HG02678 (cell line): ENCODE measurements around the gene SH3TC2.

Source experiments
- ATAC-seq: cut with Tn5 transposase; IDR thresholded peaks from one replicate; pipeline ENCODE4 v1.9.1; 2021; ENCODE audit warnings: mild to moderate bottlenecking, moderate library complexity; ENCODE audit not compliant: unreplicated experiment

The SH3TC2 gene

DNA sequence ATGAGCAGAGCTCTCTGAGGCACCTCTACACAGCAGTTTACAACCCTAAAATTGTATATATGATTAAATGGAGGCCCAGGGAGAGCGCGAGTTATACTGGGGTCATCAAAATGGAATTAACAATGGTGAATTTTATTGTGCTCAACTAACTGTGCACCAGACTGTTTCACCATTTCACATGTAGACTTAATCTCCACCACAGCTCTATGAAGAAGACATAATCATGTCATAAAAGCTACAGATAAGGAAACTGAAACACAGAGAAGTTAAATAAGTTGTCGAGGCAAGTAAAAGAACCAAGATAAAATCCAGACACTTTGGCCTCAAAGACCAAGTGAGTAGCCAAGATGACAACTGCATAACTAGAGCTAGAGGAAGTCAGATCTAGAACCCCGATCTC lies 1.5 kb downstream of the SH3TC2 start:
- ATAC-seq, result no peak

DNA sequence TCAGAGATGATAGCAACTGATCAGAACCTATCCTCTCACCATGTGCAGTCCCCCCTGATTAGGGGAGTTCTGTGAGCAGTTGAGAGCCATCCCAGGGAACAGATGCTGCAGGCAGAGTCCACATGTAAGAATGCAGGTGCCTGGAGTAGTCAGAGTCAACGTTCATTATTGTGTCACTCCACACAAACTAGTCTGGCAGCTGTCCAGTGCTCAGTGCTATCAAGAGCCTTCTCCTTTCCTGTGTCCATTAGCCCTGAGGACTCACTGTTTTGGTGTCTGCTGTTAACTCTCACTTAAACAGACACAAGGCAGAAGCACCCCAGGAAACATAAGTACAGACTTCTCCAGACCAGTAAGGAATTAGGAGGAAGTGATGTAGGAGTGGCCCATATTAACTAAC lies 2.5 kb downstream of the SH3TC2 start:
- ATAC-seq, result no peak

DNA sequence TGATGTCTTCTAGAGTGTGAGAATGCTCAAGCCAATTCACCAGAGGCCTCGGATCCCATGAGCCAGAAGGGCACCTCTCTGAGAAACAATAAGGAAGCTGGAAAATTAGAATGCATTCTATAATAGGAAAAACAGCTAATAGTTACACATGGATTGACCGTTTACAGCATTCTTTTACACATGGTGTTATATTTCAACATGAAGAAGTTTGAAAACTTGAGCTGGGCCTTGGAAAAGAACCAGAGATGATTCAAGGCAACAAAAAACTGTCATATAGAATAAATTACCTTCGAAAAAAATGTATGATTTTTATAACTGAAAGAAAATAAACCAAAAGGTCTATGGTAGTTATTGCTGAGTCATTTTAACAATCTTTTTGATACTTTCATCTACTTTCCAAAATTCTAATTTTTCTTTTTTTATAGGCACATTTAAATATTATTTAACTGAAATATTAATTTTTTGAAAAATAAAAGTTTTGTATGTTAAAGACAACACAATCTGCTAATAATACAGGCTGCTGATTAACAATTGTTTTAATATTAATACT lies 6.2 kb downstream of the SH3TC2 start:
- no peak for ATAC-seq

DNA sequence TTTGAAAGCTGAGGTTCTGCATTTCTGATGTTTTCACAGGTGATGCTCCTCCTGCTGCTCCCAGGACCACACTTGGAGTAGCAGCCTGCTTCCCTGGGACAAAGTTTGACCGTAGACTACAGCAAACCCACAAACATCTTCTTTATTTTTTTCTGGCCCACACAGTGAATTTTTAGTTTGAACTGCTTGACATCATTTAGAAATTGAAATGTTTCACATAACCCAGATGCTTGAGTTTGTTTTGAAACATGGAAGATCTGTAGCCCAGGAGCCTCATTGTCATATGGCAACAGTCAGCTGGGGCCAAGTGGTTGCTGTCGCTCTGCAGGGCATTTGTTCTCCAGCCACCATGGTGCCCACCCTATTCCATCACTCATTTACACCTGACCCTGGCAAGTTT lies 8.4 kb downstream of the SH3TC2 start:
- ATAC-seq, result no peak

DNA sequence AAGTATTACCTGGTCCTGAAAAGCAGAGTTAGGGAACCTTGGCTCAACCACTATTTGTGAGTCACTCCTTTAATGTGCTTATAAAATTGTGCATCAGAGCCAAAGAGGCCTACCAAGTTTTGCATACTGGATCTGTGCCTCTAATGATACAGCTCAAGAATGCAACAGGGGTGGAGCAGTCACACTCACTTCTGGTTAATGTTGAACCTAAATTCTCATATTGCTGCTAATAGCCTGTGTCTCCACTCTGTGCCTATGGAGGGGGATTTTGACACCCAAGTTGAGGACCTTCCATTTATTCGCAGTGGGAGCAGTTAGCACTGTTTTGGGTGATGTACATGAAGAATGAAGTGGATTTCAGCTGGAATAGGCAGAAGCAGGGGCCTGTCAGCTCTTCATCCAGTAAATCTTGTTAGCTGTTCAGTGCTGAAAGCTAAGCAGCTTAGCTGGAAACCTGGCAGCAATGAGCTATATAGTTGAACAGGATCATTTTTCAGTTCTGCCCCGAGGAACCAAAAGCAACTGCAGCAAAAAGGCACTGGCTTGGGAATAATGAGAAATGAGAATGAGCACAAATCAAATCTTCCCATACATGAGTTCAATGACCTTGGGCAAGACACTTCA lies 9.7 kb downstream of the SH3TC2 start:
- no peak for ATAC-seq

DNA sequence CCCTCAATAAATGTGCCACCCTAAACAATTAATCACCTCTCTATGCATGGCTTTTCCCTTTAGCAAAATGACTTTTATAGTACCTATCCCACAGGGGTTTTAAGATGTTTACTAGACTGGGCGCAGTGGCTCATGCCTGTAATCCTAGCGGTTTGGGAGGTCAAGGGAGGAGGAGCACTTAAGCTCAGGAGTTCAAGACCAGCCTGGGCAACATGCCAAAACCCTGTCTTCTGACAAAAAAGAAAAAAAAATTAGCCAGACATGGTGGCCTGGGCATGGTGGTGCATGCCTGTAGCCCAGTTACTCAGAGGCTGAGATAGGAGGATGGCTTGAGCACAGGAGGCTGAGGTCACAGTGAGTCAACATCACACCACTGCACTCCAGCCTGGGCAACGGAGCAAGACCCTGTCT lies 13.5 kb downstream of the SH3TC2 start:
- no peak for ATAC-seq

DNA sequence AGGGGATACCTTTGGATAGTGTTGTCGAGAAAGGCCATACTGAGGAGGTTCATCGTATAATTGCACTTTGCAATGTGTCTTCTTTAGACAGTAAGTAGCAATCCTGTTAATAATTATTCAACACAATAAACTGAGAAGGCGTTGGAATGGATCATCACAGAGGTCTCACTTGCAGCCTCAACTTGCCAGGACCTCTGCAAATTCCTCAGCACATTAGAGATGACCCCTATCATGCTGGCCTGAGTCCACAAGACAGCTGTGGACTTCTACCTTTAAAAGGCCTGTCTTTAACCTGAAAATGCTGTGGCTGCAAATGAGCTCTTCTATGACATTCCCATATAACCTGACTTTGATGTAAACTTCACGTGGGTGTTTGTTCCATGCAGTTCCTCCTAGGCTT lies 14.1 kb downstream of the SH3TC2 start:
- no peak for ATAC-seq

DNA sequence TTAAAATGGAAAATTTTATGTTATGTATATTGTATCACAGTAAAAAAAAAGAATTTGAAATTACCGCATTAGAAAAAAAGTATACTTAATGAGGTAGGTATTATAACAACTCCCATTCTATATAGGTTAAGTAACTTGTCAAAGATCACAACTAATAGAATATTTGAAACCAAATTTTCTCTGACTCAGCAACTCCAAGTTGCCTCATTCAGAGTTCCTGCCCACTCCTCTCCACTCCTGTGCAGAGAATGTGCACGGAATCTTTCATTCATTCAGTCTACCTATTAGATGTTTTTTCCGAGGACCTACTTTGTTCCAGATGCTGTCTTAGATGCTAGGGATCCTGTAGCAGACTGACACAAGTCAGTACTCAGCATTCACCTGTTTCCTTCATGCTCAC lies 15.4 kb downstream of the SH3TC2 start:
- ATAC-seq, result no peak

DNA sequence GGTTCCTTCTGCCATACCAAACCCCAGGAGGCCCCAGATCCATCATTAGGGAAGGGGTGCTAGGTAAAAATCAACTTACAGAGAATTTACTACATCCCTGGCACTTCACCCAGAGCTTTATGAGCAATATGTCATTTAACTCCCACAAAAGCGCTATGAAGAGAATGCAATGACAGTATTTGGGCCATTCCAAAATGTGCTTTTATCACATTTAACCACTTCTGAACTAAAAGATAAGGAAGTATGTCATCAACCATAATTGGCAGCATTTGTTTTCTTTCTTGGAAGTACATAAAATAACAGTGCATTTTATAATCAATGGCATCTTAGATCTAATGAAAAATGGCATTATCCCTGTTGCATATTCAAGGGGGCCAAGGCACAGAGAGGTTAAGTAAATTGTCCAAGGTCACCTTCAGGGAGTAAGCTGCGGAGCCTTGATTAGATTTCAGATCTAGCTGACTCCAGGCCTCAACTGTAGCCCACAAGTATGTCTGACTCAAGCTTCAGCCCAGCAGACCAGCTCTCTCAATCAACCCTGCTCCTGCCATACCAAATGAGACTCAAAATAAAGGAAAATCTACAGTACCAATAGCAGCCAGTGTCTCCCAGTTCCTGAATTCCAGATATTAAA lies 16.5 kb downstream of the SH3TC2 start:
- no peak for ATAC-seq

DNA sequence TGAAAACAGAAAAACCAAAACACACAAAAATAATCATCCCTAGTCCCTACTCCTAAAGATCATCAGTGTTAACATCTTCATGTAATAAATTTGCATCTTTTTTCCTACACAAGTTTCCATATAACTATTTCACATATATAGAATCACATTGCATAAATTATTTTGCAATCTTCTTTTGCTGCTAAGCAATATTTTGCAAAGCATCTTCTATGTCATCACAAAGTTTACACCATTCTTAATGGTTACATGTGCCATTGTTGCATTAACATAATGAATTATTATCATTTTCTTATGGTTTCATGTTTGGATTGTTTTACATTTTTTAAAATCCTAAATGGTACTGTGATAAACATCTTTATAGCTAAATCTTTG lies 17.8 kb downstream of the SH3TC2 start:
- ATAC-seq, result no peak

DNA sequence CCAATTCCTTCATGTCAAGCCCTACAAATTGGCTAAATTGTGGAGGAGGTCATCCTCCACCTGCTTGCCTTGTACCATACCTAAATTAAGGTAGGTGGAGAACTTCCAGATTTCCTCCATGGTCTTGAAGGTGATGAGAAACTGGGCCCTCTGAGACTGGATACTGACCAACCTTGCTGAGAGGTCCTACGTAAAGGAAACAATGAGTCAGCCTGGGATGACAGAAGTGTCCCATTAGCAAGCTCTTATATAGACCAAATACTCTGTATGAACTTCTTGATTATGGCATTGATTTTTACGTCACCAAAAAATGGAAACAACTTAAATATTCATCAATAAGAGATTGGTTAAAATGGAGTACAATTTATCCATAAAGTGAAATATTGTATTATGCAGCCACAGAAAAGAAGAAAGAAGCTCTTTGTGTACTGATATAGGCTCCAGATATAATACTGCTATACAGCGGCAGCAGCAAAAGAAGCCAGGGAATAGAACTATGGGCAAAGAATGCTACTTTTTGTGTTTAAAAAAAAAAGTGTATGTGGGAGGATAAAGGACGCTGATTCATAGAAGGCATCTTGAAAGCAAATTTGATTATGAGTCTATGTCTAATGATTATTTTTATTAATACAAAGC lies 18.3 kb downstream of the SH3TC2 start:
- no peak for ATAC-seq

DNA sequence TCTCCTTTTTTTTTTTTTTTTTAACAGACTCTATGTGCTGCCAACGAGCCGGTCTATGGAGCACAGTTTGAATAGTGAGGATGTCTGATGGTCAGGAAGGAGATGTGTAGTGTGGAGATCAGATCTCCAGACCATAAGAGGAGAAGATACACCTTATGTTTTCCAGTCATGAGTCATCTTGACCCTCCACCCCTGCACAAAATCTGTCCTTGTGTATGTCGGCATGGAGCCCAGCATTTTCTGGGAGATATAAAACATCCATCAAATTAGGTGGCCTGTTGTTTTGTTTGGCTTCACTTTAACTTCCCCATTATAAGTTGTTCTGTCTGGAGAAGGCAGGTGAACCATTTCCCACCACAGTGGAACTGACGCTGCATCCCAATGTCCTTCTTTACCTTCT lies 19.2 kb downstream of the SH3TC2 start:
- ATAC-seq, result no peak

DNA sequence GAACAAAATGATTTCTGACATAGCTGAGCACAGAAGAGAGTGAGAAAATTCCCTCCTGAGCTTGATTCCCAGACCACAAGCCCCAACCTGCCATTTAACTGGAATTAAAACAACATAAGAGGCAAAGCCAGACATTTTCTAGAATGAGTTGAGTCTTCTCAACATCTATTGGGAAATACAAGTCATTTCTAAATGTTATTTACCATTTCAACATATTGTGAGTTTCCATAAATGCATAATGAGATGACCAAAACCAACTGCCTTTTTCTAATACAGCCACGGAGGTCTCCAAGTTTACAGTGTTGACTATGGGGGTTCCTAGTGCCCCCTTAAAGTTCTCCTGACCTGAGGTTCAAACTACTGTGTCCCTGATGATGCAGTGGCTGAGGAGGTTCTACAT lies 20.0 kb downstream of the SH3TC2 start:
- ATAC-seq, result no peak

DNA sequence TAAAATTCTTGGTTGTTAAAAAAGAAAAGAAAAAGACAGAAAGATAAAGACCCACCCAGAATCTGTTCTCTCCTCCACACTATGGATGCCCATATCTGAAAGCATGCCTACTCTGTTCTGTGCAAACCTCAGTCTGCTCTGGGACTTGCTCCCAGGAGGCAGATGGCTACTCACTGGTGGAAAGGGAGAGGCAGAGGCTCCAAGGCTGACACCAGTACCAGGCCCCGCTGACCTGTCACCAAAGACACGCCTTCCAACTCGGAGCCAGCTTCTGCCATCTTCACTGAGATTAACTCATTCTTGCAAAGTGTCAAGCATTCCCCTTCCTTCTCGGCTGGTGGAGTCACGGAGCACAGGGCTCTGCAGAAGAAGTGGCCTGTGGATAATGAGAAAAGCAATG lies 21.6 kb downstream of the SH3TC2 start:
- ATAC-seq, result no peak

DNA sequence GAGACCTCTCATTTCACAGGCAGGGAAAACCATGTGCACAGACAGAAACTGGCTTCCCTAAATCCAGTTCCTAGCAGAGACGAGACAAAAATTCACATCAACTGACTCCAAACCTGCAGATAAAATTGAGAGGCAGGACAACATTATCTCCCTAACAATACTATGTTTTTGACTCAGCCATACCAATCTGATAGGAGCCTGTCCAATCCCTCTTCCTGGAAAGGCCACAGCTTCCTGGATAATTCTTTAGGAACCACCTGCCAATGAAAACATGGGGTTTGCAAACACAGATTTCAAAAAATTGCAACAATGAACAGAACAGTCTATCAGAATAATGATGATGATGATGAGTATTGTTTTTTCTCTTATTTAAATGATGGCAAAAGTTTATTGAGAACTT lies 22.4 kb downstream of the SH3TC2 start:
- no peak for ATAC-seq

DNA sequence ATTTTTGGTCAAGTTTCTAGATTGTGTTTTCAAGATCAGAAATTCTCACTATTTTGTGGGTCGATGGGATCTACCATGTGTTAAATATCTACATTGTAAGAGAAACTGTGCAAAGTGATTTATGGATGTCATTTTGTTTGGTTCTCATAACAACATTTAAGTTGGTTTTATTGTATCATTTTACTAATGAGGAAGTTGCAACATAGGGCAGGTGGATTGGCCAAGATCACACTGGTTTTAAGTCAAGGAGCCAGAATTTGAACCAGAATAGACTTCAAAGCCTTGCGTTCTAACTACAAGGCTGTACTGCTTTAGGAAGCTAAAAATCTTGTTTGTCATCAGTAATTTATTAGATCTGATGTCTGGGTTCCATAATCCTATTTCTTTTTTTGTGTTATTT lies 23.4 kb downstream of the SH3TC2 start:
- no peak for ATAC-seq

DNA sequence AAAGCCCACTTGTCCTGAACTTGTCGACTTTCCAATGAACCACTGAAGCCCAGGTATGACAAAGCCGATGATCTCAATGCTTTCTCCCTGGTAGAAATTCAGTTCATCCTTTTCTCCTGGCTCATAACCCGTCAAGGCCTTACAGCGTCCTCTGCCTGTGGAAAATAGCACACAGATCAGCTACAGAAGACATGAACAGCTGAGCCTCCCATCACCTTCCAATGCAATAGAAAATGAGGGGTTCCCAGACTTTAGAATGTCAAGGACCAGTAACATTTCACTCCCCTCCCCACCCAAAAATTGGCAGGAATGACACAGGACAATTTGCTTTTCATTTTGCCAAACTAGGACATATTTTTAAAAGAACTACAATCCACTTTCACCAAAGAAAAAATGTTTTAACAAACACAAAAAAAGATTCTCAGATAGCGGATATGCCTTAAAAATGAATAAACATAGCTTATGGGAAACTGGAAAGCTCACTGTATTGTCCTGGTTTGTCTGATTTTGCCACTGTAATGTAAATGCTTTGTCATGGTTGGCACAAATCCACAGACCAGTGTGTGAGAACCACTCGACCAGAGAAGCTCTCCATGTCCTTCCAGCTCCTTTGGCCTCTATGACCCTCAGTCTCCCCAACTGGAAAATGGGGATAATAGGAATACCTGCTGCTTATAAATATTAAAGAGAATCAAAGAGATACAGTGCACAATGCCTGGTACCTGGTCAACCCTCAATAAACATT lies 24.4 kb downstream of the SH3TC2 start:
- ATAC-seq, result no peak

DNA sequence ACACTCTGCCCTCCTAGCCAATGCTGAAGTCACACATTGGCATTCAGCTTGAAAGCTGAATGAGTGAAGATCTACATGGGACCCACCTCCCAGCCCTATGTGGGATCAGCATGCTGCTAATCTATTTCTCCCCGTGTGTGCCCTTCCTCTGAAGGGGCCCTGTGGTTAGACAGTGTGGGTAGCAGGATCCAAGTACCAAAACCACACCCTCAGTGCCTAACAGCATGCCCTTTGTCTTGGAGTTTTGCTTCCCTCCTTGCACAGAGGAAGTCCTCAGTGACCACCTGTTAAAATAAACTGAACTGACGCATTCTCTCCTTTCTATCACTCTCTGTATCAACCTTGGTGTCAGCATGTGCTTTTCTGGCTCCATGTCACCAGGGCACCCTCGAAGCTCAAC lies 25.0 kb downstream of the SH3TC2 start:
- no peak for ATAC-seq

DNA sequence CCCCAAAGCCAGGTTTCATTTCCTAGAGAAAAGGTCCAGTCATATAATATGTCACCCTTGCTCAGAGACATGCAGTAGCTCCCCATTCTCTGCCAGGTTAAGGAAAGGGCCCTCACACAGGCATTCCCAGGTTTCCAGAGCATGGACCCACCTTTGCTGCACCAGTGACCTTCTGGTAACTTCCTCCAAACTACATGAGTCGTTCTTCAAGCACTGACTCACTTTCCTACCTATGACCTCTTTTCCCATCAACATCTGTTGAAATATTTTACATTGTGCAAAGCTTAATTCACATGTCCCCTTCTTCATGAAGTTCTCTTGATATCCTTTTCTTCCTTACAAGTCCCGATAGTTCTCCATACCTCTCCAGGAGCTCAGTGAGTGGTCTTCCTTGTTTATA lies 25.9 kb downstream of the SH3TC2 start:
- no peak for ATAC-seq

DNA sequence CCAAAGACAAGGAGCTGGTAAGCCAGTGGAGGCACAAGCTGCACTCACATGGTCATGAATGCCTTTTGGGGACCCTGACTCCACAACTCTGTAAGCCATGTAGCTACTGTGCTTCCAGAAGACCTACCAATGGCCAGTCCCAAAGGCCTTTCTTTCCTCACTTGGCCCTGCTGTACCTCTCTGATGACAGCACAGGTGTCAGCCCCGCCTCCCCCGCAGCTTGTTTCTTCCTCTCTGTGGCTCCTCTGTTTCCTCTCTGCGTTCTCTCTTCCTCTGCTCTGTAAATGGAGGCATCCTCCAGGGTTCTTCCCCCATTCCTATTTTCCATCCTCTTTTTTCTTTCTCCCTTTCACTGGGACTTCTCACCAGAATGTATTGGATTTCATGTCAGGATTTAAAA lies 26.7 kb downstream of the SH3TC2 start:
- no peak for ATAC-seq

DNA sequence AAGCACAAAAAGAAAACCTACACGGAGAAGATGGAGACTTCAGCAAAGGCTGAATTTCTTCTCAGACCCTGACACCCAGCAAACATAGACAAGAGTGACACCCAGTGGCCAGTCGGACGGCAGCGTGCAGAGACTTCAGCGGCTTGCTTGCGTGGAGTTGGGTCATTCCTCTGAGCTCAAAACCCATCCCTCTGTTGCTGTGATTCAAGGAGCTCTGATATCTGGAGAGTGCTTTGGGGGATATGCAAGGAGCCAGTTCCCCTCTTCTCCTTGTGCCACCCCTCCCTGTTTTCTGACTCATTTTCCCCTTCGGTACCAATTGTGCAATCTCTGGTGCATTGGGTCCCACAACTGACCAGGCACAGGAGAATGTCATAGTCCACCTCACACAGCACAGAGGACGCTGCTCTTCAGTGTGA lies 27.5 kb downstream of the SH3TC2 start:
- peak; percentile 90 for ATAC-seq
